GM19438 (cell line): ENCODE results near the gene PRRG2.

Source experiments
- ATAC-seq: cut with Tn5 transposase; IDR thresholded peaks from one replicate; pipeline ENCODE4 v1.9.1; 2021; ENCODE audit warnings: low read depth; ENCODE audit not compliant: unreplicated experiment

The PRRG2 gene

GRCh38 chr19:49585023-49585422 lies 3.9 kb downstream of the PRRG2 start:
- ATAC-seq, result no peak

GRCh38 chr19:49587227-49587626 lies 6.1 kb downstream of the PRRG2 start:
- no peak for ATAC-seq

- ATAC-seq, result no peak
Measured at GRCh38 chr19:49588365-49589122, 7.4 kb downstream of the PRRG2 start.

- no peak for ATAC-seq
Measured at GRCh38 chr19:49589502-49589905, 8.4 kb downstream of the PRRG2 start.

GRCh38 chr19:49590071-49590970 lies 9.2 kb downstream of the PRRG2 start:
- ATAC-seq, result peak; percentile 75

- no peak for ATAC-seq
Measured at GRCh38 chr19:49590971-49591730, 10.0 kb downstream of the PRRG2 start, which contains the start of gene PRR12. Gene PRR12 (plus strand): TSS chr19:49591182. CDS start chr19:49591655, 473 bp downstream.

- no peak for ATAC-seq
Measured at GRCh38 chr19:49591731-49592485, 10.8 kb downstream of the PRRG2 start.

GRCh38 chr19:49592486-49593232 lies 11.5 kb downstream of the PRRG2 start:
- no peak for ATAC-seq

GRCh38 chr19:49593233-49594113 lies 12.4 kb downstream of the PRRG2 start:
- peak; percentile 43 for ATAC-seq

GRCh38 chr19:49594157-49594992 lies 13.3 kb downstream of the PRRG2 start:
- no peak for ATAC-seq

GRCh38 chr19:49594993-49595818 lies 14.1 kb downstream of the PRRG2 start:
- ATAC-seq, result no peak

GRCh38 chr19:49595819-49596404 lies 14.8 kb downstream of the PRRG2 start:
- no peak for ATAC-seq

GRCh38 chr19:49596407-49596806 lies 15.3 kb downstream of the PRRG2 start:
- ATAC-seq, result no peak

- ATAC-seq, result no peak
Measured at GRCh38 chr19:49596954-49597702, 16.0 kb downstream of the PRRG2 start.

- ATAC-seq, result no peak
Measured at GRCh38 chr19:49597703-49597974, 16.5 kb downstream of the PRRG2 start.
